ENCODE measurements around the gene CLDN24. TPM values are rescaled to one million over a fixed set of nuclear protein-coding genes. Genes with fewer than 3 reads are reported as not detected.

Gene CLDN24
- total RNA-seq, 1 experiment from 2014 or later, result not detected

GRCh38 chr4:183287309-183287659 lies 34.9 kb downstream of the CLDN24 start:
- BruUV-seq (replicated peaks), result no TSS peak
- Mint-ChIP-seq H3K27me3 (ENCODE audit: unreplicated experiment) (no peaks in the 10 kb centered on the region), H3K4me3 (ENCODE audit: low read depth, unreplicated experiment) (peak overlapping the region; percentile 47), H3K36me3 (ENCODE audit: insufficient read depth, unreplicated experiment) (no peaks in the 10 kb centered on the region), H3K9me3 (ENCODE audit: low read depth, unreplicated experiment) (no peaks in the 10 kb centered on the region), H3K27ac (ENCODE audit: unreplicated experiment) (peak overlapping the region; percentile 65), H3K4me1 (ENCODE audit: low read depth, unreplicated experiment) (peaks cover 44% of the 10 kb centered on the region)
- intact Hi-C loops (cut with micrococcal nuclease; ENCODE audit: unreplicated experiment), result loop anchor here (1.0 to 10.0 kb wide), 3 partner anchors 48 to 120 kb away; no protein-coding TSS in a partner anchor
- no peak for TF ChIP-seq CTCF (IDR thresholded peaks at IDR 0.05; ENCODE audit: unreplicated experiment)
- CTCF ChIA-PET, result interaction anchor here (1.5 kb wide), 1 partner anchor 111 kb away, joined by 6 read pairs; no protein-coding TSS in a partner anchor
- no peak for DNase-seq

- CTCF ChIA-PET, result interaction anchor here (1.5 kb wide), 1 partner anchor 112 kb away, joined by 6 read pairs; no protein-coding TSS in a partner anchor
- Mint-ChIP-seq H3K36me3 (ENCODE audit: insufficient read depth, unreplicated experiment) (no peaks in the 10 kb centered on the region), H3K27ac (ENCODE audit: unreplicated experiment) (peak overlapping the region; percentile 65), H3K27me3 (ENCODE audit: unreplicated experiment) (no peaks in the 10 kb centered on the region), H3K4me1 (ENCODE audit: low read depth, unreplicated experiment) (peaks cover 47% of the 10 kb centered on the region), H3K9me3 (ENCODE audit: low read depth, unreplicated experiment) (no peaks in the 10 kb centered on the region), H3K4me3 (ENCODE audit: low read depth, unreplicated experiment) (peak overlapping the region; percentile 47)
- TF ChIP-seq CTCF (IDR thresholded peaks at IDR 0.05; ENCODE audit: unreplicated experiment), result no peak
- no TSS peak for BruUV-seq (replicated peaks)
- peak; percentile 18 for DNase-seq
- intact Hi-C loops (cut with micrococcal nuclease; ENCODE audit: unreplicated experiment), result loop anchor here (1.0 to 10.0 kb wide), 3 partner anchors 48 to 121 kb away; no protein-coding TSS in a partner anchor
Measured at GRCh38 chr4:183286590-183287308, 35.5 kb downstream of the CLDN24 start.

- CTCF ChIA-PET, result interaction anchor here (0.6 kb wide), 1 partner anchor 1716 kb away, joined by 3 read pairs; no protein-coding TSS in a partner anchor
Measured at GRCh38 chr4:183285886-183286285, 36.3 kb downstream of the CLDN24 start.

GRCh38 chr4:183284965-183285364 lies 37.3 kb downstream of the CLDN24 start:
- DNase-seq, result no peak
- Mint-ChIP-seq H3K27me3 (ENCODE audit: unreplicated experiment) (no peaks in the 10 kb centered on the region), H3K4me3 (ENCODE audit: low read depth, unreplicated experiment) (no peak overlapping the region), H3K36me3 (ENCODE audit: insufficient read depth, unreplicated experiment) (no peaks in the 10 kb centered on the region), H3K4me1 (ENCODE audit: low read depth, unreplicated experiment) (peaks cover 56% of the 10 kb centered on the region), H3K9me3 (ENCODE audit: low read depth, unreplicated experiment) (no peaks in the 10 kb centered on the region), H3K27ac (ENCODE audit: unreplicated experiment) (no peak overlapping the region)
- intact Hi-C loops (cut with micrococcal nuclease; ENCODE audit: unreplicated experiment), result loop anchor here (10.0 kb wide), 1 partner anchor 50 kb away; no protein-coding TSS in a partner anchor
- TF ChIP-seq CTCF (IDR thresholded peaks at IDR 0.05; ENCODE audit: unreplicated experiment), result no peak
- CTCF ChIA-PET, result no interaction called here
- BruUV-seq (replicated peaks), result no TSS peak

More at GRCh38 chr4:183285886-183286285, 36.3 kb downstream of the CLDN24 start:
- BruUV-seq (replicated peaks), result no TSS peak
- Mint-ChIP-seq H3K36me3 (ENCODE audit: insufficient read depth, unreplicated experiment) (no peaks in the 10 kb centered on the region), H3K27ac (ENCODE audit: unreplicated experiment) (peak overlapping the region; percentile 65), H3K4me3 (ENCODE audit: low read depth, unreplicated experiment) (no peak overlapping the region), H3K9me3 (ENCODE audit: low read depth, unreplicated experiment) (no peaks in the 10 kb centered on the region), H3K27me3 (ENCODE audit: unreplicated experiment) (no peaks in the 10 kb centered on the region), H3K4me1 (ENCODE audit: low read depth, unreplicated experiment) (peaks cover 48% of the 10 kb centered on the region)
- no peak for TF ChIP-seq CTCF (IDR thresholded peaks at IDR 0.05; ENCODE audit: unreplicated experiment)
- DNase-seq, result no peak
- intact Hi-C loops (cut with micrococcal nuclease; ENCODE audit: unreplicated experiment), result loop anchor here (2.0 to 10.0 kb wide), 2 partner anchors 49 to 113 kb away; no protein-coding TSS in a partner anchor
